NCI-H82 treated with DMSO at 0.1 percent for 48 hours (cell line): ENCODE measurements around the gene ANKRD40CL.
"Not testable (repeated sequence)": the region's sequence is repeated elsewhere in the genome, so short reads cannot be mapped to it uniquely, and the experiment has no call there.

Experiments
- DNase-seq: peaks from one replicate; lab custom pipeline; 2025; ENCODE audit not compliant: unreplicated experiment; lab: John Stamatoyannopoulos, UW

ANKRD40CL gene, protein sequence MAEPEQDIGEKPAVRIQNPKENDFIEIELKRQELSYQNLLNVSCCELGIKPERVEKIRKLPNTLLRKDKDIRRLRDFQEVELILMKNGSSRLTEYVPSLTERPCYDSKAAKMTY

DNA sequence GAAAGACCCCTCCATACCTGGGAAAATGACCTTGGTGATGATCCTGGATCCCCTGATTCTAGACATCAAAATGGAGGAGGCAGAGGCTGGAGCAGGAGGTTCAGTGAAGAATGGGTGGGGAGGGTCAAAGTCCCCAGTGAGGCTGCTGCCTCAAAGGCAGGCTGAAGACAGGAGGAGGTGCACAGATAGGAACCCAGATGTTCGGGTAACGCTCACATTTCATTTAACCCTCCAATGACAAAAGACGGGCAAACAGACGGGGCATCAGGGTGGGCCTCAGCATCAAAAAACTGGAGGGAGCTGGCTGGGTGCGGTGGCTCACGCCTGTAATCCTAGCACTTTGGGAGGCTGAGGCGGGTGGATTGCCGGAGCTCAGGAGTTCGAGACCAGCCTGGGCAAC is at the start of gene ANKRD40CL:
Gene ANKRD40CL, minus strand, starts transcription at position 73 of the 400 bp plus-strand sequence. CDS start 605 bp downstream, outside the sequence.
- DNase-seq: no peak

DNA sequence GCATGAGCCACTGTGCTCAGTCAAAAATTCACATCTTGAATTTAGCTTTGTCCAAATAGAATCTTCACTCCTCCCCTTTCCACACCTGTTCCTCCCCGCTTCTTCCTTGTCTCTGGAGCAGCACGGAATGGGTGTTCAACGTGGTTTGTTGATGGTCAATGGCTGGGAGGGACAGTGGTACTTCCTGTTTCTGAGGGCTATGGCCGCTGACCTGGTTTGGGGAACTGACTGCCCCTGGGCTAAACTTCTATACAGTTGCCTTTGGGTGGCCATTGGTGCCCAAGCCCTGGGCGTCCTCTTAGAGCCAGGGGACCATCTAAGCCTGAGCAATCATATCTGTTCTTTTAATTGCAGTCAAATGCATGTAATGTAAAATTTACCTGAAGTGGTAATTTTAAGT is 49.0 kb upstream of the ANKRD40CL start:
- DNase-seq: no peak

DNA sequence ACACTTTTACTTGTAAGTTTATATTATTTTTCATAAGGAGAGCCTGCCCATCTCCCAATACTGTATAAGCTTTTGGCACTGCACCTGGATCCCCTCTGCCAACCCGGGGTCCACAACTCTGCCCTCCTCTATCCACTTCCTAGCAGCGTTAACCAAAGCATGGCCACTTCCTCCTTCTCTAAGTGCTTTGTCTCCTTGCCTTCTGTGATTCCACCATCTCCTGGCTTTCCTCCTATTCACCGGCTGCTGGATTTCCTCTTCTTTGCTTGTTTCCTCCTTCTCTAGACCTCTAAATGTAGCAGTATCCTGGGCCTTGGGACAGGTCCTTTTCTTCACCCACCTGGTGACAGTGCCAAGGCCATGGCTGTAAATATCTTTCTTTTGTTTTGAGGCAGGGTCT is 48.1 kb upstream of the ANKRD40CL start:
- no peak for DNase-seq

DNA sequence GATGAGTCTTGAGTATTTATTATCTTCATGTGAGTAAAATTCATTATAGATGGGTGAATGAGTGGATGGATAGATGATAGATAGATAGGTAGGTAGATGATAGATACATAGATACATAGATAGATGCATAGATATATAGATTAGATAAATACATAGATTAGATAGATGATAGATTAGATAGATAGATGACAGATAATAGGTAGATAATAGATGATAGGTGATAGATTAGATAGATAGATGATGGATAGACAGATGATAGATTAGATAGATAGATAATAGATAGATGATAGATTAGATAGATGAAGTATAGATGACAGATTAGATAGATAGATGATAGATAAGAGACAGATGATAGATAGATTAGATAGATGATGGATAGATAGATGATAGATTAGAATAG is 46.3 kb upstream of the ANKRD40CL start:
- no peak for DNase-seq

DNA sequence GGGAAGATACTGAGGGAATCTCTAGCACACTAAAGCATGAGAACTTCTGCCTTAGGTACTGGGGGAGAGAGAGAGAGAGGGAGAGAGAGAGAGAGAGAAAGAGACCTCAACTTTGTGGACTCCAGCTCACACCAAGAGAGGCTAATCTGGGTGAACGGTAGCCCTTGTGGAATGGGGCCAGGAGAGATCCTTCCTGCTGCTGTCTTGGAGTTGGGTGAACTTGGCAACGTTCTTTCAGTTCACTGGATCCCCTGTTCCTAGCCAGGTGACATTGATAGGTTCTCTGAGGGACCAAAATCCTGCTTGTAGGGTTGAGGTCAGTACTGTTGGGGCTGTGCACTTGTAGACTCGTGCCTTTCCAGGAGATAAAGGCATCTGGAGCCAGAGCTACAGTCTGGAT is 41.6 kb upstream of the ANKRD40CL start:
- no peak for DNase-seq

DNA sequence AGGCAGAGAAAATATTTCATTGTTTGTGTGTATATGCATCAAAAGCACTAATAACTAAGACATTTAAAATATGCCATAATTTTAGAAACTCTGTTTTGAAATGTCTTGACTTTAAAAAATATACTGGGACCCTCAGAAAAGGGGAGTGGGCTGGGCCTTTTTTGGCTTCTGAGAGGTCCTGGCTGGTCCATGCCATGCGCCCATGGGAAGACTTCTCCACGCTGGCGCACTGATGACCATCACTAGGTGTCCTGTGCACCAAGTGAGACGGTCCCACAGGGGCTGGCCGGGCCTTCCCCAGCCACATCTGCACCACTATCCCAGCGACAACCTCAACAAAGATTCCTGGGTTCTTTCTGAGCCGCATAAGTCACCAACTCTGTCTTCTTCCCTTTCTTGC is 41.1 kb upstream of the ANKRD40CL start:
- no peak for DNase-seq

DNA sequence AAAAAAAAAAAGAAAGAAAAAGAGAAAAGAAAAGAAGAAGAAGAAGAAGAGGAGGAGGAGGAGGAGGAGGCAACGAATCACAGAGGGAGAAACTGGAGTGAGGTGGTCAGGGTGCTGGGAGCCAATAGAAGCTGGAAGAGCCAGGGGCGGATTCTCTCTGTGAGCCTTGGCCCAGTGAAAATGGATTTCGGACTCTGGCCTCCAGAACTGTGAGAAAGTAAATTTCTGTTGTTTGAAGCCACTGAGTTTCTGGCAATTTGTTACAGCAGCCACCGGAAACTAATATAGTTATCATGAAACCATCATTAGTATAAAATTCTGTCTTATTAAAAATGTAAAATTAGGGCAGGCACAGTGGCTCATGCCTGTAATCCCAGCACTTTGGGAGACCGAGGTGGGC is 40.4 kb upstream of the ANKRD40CL start:
- DNase-seq: no peak

DNA sequence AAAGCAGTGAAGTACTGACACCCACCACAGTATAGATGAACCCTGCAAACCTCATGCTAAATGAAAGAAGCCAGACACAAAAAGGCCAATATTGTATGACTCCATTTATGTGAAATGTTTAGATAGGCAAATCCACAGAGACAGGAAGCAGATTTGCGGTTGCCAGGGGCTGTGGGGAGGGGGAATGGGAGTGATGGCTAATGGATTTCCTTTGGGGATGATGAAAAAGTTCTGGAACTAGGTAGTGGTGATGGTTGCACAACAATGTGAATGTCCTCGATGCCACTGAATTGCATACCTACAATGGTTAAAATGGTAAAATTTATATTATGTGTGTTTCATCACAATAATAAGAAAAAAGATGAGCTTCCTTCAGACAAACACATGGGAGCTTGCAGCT is 39.7 kb upstream of the ANKRD40CL start:
- DNase-seq: no peak

DNA sequence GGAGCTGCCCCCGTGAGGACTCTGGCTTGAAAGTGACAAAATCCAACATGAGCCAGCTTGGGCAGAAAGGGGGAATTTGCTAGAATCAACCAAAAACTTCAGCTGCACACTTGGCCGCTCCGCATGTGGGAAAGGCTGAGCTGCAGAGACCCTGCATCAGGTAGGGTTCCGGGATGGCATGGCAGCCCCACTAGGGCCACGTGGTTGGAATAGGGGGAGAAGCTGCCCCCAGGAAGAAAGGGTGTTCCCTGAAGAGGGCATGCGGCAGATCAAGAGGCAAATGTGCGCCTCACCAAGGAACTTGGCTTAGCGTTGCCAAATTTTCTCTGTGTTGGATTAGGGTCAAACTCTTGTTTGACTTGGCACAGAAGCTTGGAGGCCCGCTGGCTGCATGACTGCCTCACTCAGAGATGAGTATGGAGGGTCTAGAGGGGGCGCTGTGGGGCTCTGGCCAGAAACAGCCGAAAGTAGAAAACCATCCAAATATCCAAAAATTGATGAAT is 38.9 kb upstream of the ANKRD40CL start:
- DNase-seq: no peak

DNA sequence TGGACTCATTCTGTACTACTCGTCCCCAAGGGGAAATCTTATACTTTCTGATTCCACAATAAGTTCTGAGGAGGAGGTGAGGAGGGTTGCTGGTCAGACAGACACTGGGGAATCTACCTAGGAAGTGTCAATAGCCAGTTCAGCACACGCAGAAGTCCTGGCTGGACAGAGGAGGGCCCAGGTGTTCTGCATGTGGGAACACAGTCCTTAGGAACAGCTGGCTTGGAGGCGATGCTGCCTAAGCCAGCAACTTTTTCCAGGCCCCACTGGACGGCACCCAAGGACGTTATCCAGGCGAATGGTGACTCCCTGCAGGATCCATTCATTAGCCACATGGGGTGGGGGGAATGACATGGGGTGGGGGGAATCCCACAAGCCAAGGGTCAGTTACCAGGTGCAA is 38.2 kb upstream of the ANKRD40CL start:
- no peak for DNase-seq

DNA sequence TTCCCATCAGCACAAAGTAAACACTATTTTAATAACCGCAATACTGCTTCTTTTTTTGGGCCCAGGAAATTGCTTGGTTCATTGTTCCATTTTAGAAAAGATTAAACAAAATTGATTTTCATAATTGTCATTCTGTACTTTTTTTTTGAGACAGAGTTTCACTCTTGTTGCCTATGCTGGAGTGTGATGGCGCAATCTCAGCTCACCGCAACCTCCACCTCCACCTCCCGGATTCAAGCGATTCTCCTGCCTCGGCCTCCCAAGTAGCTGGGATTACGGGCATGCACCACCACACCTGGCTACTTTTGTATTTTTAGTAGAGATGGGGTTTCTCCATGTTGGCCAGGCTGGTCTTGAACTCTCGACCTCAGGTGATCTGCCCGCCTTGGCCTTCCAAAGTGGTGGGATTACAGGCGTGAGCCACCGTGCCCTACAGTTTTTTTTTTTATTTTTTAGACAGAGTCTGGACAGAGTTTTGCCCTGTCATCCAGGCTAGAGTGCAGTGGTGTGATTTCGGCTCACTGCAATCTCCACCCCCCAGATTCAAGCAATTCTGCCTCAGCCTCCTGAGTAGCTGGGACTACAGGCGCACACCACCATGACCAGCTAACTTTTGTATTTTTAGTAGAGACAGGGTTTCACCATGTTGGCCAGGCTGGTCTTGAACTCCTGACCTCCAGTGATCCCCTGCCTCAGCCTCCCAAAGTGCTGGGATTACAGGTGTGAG is 37.6 kb upstream of the ANKRD40CL start:
- not testable (repeated sequence) for DNase-seq

DNA sequence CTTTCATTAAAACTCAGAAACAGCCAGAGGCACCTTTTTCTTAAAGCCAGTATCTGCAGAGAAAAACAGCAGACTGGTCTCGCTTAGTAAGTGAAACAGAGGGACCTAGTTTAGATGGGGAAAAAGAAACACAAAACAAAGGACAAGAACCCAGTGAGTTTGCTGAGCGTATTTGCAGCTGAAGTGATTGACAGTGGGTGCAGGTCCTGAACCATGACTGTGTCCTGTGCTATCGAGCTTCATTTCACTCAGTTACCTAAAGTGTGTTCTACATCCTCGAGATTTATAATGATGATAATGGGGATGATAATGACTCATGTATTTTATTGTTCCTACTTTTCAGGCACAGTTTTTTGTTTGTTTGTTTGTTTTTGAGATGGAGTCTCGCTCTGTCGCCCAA is 36.4 kb upstream of the ANKRD40CL start:
- DNase-seq: no peak

DNA sequence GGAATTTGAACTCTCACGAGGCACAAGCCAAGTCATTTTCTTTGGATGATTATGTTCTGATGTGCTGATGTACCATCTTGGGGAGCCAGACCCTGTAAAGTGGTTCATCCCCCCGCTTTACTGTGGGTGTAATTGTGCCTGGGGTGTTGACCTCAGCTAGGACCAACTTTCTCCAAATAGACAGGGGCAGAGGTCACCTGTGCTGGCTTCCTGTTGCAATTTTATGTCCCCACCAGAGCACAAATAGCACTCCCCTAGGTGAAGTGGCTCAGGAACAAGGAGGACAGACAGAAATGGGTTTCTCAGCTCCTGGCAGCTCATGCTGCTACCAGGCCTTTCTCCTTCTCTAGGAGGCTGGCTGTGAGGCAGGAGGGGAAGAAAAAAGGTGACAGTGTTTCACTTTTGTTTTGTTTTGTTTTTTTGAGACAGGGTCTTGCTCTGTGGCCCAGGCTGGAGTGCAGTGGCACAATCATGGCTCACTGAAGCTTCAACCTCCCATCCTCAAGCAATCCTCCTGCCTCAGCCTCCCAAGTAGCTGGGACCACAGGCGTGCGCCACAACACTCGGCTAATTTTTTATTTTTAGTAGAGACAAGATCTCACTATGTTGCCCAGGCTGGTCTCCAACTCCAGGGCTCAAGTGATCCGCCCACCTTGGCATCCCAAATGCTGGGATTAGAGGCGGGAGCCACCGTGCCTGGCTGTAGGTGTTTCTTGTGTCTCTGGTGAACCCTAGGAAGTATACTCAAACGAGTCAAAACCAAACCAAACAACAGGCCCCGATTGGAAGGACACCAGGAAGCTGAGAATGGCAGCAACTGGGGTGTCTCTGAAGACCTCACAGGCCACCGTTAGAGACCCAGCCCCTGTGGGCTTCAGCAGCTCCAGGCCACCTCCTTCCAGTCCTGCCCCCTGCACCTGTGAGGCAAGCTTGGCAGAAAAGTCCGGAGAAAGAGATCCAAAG is 35.6 kb upstream of the ANKRD40CL start:
- no peak for DNase-seq

DNA sequence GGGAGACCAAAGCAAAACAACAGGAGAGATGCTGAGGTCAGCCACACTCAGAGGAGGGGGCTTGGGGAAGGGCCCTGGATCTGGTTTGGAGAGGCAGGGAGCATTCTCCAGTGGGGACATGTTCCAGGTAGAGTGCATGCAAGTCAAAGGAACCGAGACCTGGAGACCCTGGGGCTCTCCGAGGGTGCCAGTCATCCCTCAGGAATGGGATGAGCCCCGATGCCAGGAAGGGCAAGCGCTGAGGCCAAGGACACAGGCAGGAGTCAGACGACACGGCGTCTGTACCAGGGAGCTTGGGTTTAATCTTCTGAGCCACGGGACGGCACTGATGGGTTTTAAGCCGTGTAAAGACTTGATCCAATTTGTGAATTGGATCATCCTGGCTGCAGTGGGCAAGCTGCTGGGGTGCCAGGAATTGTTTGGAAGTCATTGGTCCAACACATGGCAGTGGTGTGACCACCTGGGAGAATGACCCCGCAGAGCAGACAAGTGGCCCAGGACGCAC is 32.9 kb upstream of the ANKRD40CL start:
- DNase-seq: peak; percentile 94

DNA sequence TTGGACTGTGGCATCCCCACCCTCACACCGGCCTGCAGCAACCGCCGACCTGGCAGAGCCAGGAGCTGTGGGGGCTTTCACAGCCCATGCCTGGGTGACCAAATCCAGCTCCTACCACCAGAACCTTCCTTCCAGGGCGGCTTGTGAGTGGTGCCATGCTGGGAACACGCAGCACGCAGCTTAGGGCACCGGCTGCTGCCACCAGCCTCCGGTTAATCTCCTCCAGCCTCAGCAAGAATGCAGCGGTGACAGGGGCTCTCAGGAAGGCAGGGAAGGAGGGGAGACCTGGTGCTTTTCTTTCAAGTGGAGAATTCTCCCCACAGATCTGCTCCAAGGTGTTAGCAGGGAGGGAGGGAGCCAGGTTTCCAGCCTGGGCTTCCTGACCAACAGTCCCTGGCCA is 32.3 kb upstream of the ANKRD40CL start:
- peak; percentile 71 for DNase-seq

DNA sequence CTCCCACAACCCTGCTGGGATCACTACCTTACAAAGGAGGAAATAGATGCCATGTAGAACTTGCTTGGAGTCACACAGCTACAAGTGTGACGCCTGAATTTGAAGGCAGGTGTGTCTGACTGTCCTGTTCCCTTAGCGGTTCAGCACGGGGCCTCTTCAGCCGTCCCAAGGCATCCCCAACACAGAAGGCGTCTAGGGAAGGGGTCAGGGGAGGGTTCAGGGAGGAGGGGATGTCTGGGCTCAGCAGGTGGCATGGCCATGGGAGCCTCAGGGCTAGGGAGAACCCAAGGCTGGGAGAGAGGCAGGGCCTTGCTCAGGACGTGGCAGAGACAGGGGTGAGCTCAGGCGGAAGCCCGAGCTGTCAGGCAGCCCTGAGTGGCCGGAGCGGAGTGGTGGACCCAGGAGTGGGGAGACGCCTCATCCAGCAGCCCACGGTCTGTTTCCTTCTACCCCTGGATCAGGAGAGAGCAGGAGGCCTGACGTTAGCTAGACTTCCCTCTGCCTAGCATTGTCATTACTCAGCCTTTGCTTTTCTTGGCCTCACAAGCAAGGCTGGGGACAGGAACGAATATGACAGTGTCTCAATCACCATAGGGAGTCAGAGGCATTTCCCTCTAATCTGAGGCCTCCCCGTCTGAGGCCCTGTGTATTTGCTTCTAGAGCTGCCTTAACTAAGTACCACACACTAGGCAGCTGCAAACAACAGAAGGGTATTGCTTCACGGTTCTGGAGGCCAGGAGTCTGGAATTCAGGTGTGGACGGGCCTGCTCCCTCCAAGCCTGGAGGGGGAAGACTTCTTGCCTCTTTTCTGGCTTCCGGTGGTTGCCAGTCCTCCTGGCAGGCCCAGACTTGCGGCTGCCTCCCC is 31.3 kb upstream of the ANKRD40CL start:
- DNase-seq: no peak

DNA sequence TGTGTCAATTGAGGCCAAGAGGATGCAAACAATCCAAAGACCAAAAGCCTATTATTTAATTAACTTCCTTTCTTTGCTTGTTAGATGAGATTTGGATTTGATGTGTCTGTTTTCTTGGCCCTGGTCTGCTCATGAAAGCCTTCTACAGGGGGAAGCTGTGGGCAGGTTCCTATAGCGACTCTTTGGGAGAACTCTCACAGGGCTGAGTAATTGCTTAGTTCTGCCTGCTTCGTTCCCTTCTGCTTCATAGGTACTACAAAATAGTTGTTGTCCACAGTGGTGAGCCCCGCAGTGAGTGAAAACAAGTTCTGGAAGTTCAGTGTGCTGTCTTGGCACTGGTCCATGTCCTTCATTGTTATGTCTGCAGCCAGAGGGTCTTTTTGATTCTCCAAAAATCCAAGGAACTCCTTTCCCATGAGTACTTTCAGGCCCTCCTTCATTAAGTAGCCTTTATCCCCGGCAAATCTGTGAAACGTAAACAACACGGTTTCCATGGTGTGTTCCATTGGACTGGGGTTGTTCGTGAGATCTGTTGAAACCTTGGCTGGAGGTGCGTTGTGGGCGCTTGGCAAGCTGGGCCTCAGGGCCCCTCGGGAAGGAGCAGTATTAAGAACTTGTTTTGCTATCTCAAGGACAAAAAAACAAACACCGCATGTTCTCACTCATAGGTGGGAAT is 30.0 kb upstream of the ANKRD40CL start:
- peak; percentile 87 for DNase-seq

DNA sequence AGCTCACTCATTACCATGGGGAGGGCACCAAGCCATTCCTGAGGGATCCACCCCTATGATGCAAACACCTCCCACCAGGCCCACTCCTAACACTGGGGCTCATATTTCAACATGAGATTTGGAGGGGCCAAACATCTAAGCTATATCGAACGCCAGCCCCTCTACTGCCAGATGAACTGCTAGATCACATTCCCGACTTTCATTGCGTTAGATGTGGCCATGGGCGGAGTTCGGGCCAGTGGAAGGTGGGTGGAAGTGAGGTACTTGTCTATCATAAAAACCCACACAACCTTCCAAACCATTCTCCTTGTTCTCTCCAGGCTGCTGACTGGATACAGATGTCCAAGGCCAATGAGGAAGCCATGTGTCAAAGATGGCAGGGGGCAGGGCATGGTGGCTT is 27.0 kb upstream of the ANKRD40CL start:
- DNase-seq: peak; percentile 45

DNA sequence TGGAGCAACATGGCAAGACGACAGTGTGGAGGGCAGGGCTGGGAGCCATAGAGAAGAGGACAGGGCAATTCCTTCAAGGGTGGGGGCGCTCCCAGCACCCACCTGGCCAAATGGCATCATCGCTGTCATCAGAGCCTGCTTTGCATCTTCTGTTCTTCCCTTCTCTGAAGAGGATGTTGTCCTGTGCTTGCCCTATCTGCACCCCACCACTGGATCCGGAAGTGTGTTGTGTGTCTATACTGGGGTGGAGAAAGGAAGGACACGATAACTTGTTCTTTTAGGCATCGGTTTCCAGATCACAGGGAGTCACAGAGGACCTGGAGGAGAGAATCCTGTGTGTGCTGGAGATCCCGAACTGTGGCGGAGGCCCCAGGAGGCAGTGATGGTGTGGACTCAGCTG is 25.7 kb upstream of the ANKRD40CL start:
- DNase-seq: no peak

DNA sequence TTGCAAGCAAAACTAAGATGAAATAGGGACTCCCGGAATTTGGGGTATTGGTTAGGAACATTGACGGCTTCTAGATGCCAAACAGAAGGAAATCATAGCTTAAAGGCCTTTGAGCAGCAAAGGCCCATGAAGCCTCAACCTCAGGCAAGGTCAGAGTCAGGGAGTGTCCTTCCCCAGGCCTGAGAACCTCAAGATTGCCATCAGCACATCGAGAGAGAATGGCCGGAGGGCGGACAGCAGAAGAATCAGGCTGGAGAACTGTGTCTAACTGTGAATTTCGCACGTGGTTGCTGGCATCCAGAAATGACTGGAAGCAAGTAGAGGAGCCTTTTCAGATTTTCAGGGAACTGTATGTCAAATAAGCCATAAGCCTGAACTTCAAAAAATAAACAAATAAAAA is 24.8 kb upstream of the ANKRD40CL start:
- no peak for DNase-seq
